HEK293 (cell line): Measurements from ENCODE around the gene IRF8.

Source experiments
- CTCF ChIP-seq: fragments of 450-650 bp; formaldehyde crosslinking; IDR thresholded peaks from 2 replicates; pipeline ENCODE4 v1.5.1; 2016; ENCODE audit warnings: missing biosample characterization, missing genetic modification characterization
- KLF9 ChIP-seq: fragments of 450-650 bp; formaldehyde crosslinking; IDR thresholded peaks from 2 replicates; pipeline ENCODE4 v1.5.1; 2016; ENCODE audit warnings: missing biosample characterization, missing genetic modification characterization, low read depth
- PRDM4 ChIP-seq: fragments of 450-650 bp; formaldehyde crosslinking; IDR thresholded peaks from 2 replicates; pipeline ENCODE4 v1.5.1; 2017; ENCODE audit warnings: missing biosample characterization, missing genetic modification characterization
- REST ChIP-seq: fragments of 450-650 bp; formaldehyde crosslinking; IDR thresholded peaks from 2 replicates; pipeline ENCODE4 v1.5.1; 2016; ENCODE audit warnings: missing biosample characterization, missing genetic modification characterization
- SALL2 ChIP-seq: fragments of 450-650 bp; formaldehyde crosslinking; IDR thresholded peaks from 2 replicates; pipeline ENCODE4 v1.5.0; 2017; ENCODE audit warnings: missing biosample characterization, mild to moderate bottlenecking, missing genetic modification characterization, borderline replicate concordance
- ZBTB8A ChIP-seq: fragments of 450-650 bp; formaldehyde crosslinking; IDR thresholded peaks from 2 replicates; pipeline ENCODE4 v1.5.1; 2016; ENCODE audit warnings: missing biosample characterization, missing genetic modification characterization
- ZFHX2 ChIP-seq: fragments of 450-650 bp; formaldehyde crosslinking; conservative IDR thresholded peaks from 2 replicates; pipeline ENCODE4 v1.5.1; 2016; ENCODE audit warnings: missing biosample characterization, missing genetic modification characterization
- ZNF114 ChIP-seq: fragments of 450-650 bp; formaldehyde crosslinking; IDR thresholded peaks from 2 replicates; pipeline ENCODE4 v1.5.0; 2017; ENCODE audit warnings: missing biosample characterization, missing genetic modification characterization
- ZNF580 ChIP-seq: fragments of 450-650 bp; formaldehyde crosslinking; IDR thresholded peaks from 2 replicates; pipeline ENCODE4 v1.5.1; 2016; ENCODE audit warnings: missing biosample characterization, missing genetic modification characterization
- ZNF664 ChIP-seq: fragments of 450-650 bp; formaldehyde crosslinking; IDR thresholded peaks from 2 replicates; pipeline ENCODE4 v1.5.1; 2016; ENCODE audit warnings: missing biosample characterization, missing genetic modification characterization
- ZNF701 ChIP-seq: fragments of 450-650 bp; formaldehyde crosslinking; IDR thresholded peaks from 2 replicates; pipeline ENCODE4 v1.5.1; 2016; ENCODE audit warnings: missing biosample characterization, missing genetic modification characterization
- ZNF777 ChIP-seq: fragments of 450-650 bp; formaldehyde crosslinking; IDR thresholded peaks from 2 replicates; pipeline ENCODE4 v1.5.1; 2017; ENCODE audit warnings: missing biosample characterization, missing genetic modification characterization, borderline replicate concordance
- ZNF785 ChIP-seq: fragments of 450-650 bp; formaldehyde crosslinking; IDR thresholded peaks from 2 replicates; pipeline ENCODE4 v1.5.1; 2016; ENCODE audit warnings: missing biosample characterization, missing genetic modification characterization

- TF ChIP-seq ZNF580 (tag by site-specific recombination) (no peak), CTCF (tag by site-specific recombination) (no peak), ZBTB8A (tag by site-specific recombination) (no peak), ZNF701 (tag by site-specific recombination) (no peak), ZNF777 (tag by site-specific recombination) (no peak), ZNF664 (tag by site-specific recombination) (no peak), ZFHX2 (tag by site-specific recombination) (no peak), ZNF785 (tag by site-specific recombination) (no peak), REST (tag by site-specific recombination) (no peak), ZNF114 (no peak), PRDM4 (no peak), KLF9 (tag by site-specific recombination) (no peak), SALL2 (no peak)
Measured at GRCh38 chr16:85901110-85901509, 2.1 kb downstream of the IRF8 start.
